ENCODE results near the gene RAB3C. TPM values are rescaled to one million over a fixed set of nuclear protein-coding genes. Genes with fewer than 3 reads are reported as not detected.

RAB3C gene
- total RNA-seq, 1 donor from 2014 or later = 3.8 TPM

DNA sequence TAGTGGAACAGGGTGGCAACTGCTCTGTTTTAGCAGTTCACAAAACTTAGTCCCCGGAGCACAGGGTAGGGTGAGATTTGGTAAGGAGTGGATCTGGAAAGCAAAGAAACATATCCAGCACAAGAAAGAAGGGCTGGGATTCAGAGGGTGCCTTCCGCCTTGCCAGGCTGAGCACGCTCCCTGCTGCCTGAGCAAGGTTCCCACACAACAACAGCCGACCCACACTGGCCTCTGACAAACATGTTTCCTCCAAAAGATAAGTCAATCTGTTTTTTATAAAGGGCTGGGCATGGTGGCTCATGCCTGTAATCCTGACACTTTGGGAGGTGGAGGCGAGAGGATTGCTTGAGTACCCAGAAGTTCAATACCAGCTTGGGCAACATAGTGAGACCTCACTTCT lies 45.8 kb downstream of the RAB3C start:
- Mint-ChIP-seq H3K4me3 (no peak overlapping the region), H3K4me1 (peaks cover 7% of the 10 kb centered on the region), H3K9me3 (no peaks in the 10 kb centered on the region), H3K36me3 (no peaks in the 10 kb centered on the region), H3K27me3 (ENCODE audit: insufficient read depth, low read depth) (no peaks in the 10 kb centered on the region), H3K27ac (no peak overlapping the region)
- Histone ChIP-seq H2AFZ (replicated peaks) (no peak overlapping the region), H3K27me3 (no peaks in the 10 kb centered on the region), H3K9ac (no peak overlapping the region), H3K27ac (no peak overlapping the region), H3F3A (ENCODE audit: low read depth) (peaks cover 6% of the 10 kb centered on the region), H4K20me1 (ENCODE audit: low read depth) (no peaks in the 10 kb centered on the region), H3K9me3 (ENCODE audit: low read depth) (no peaks in the 10 kb centered on the region), H3K4me3 (no peak overlapping the region), H3K36me3 (no peaks in the 10 kb centered on the region), H3K79me2 (ENCODE audit: low read depth) (no peaks in the 10 kb centered on the region), H3K4me2 (no peak overlapping the region), H3K4me1 (peaks cover 12% of the 10 kb centered on the region)
- TF ChIP-seq, protein P1, sequence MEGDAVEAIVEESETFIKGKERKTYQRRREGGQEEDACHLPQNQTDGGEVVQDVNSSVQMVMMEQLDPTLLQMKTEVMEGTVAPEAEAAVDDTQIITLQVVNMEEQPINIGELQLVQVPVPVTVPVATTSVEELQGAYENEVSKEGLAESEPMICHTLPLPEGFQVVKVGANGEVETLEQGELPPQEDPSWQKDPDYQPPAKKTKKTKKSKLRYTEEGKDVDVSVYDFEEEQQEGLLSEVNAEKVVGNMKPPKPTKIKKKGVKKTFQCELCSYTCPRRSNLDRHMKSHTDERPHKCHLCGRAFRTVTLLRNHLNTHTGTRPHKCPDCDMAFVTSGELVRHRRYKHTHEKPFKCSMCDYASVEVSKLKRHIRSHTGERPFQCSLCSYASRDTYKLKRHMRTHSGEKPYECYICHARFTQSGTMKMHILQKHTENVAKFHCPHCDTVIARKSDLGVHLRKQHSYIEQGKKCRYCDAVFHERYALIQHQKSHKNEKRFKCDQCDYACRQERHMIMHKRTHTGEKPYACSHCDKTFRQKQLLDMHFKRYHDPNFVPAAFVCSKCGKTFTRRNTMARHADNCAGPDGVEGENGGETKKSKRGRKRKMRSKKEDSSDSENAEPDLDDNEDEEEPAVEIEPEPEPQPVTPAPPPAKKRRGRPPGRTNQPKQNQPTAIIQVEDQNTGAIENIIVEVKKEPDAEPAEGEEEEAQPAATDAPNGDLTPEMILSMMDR (IDR thresholded peaks at IDR 0.05) = no peak
- no peak for TF ChIP-seq EZH2phosphoT487 (IDR thresholded peaks at IDR 0.05)
- no peak for TF ChIP-seq EZH2 (IDR thresholded peaks at IDR 0.05)
- no peak for DNase-seq (ENCODE audit: low spot score)

- no peak overlapping the region for H3K27ac ChIP-seq
- H3K4me2 ChIP-seq = peak overlapping the region; percentile 36
- Mint-ChIP-seq H3K36me3 (no peaks in the 10 kb centered on the region), H3K27me3 (ENCODE audit: insufficient read depth, low read depth) (no peaks in the 10 kb centered on the region), H3K27ac (no peak overlapping the region), H3K4me1 (peaks cover 7% of the 10 kb centered on the region), H3K4me3 (no peak overlapping the region), H3K9me3 (no peaks in the 10 kb centered on the region)
- no peaks in the 10 kb centered on the region for H4K20me1 ChIP-seq (ENCODE audit: low read depth)
- H3F3A ChIP-seq (ENCODE audit: low read depth) = no peaks in the 10 kb centered on the region
- H3K4me3 ChIP-seq = no peak overlapping the region
- H3K9me3 ChIP-seq (ENCODE audit: low read depth) = no peaks in the 10 kb centered on the region
- DNase-seq (ENCODE audit: low spot score) = peak; percentile 12
- no peak overlapping the region for H3K9ac ChIP-seq
- peak overlapping the region; percentile 20 for H2AFZ ChIP-seq (replicated peaks)
- no peaks in the 10 kb centered on the region for H3K79me2 ChIP-seq (ENCODE audit: low read depth)
- TF ChIP-seq, protein P1 (IDR thresholded peaks at IDR 0.05) = no peak
- no peak for TF ChIP-seq EZH2 (IDR thresholded peaks at IDR 0.05)
- no peak for TF ChIP-seq EZH2phosphoT487 (IDR thresholded peaks at IDR 0.05)
- peaks cover 8% of the 10 kb centered on the region for H3K4me1 ChIP-seq
- H3K36me3 ChIP-seq = no peaks in the 10 kb centered on the region
- no peaks in the 10 kb centered on the region for H3K27me3 ChIP-seq
Observed at GRCh38 chr5:58629271-58630159, 46.6 kb downstream of the RAB3C start.

DNA sequence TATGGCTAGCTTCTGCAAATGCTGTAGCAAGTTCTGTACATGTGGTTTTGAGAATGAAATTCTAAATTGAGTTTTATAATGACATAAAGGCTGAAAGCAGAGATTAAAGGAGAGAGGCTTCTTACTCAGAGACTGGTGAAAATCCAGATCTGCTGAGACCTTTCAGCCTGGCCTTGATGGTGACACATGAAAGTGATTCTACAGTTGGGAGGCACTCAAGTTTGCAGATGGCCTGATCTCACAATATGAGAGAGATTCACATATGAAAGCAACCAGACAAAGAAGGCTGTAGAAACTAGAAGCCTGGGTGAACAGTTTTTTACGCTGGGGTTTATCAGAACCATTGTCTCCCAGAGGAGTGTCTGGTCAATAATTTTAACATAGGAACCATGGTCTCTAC lies 49.0 kb downstream of the RAB3C start:
- no peak overlapping the region for H3K4me3 ChIP-seq
- no peaks in the 10 kb centered on the region for H3K9me3 ChIP-seq (ENCODE audit: low read depth)
- peaks cover 7% of the 10 kb centered on the region for H3K4me1 Mint-ChIP-seq
- H3K4me1 ChIP-seq = peaks cover 8% of the 10 kb centered on the region
- no peaks in the 10 kb centered on the region for H4K20me1 ChIP-seq (ENCODE audit: low read depth)
- H2AFZ ChIP-seq (replicated peaks) = no peak overlapping the region
- no peak overlapping the region for H3K9ac ChIP-seq
- no peak for DNase-seq (ENCODE audit: low spot score)
- H3K4me3 Mint-ChIP-seq = no peak overlapping the region
- no peaks in the 10 kb centered on the region for H3K27me3 Mint-ChIP-seq (ENCODE audit: insufficient read depth, low read depth)
- H3K27ac Mint-ChIP-seq = no peak overlapping the region
- no peaks in the 10 kb centered on the region for H3K36me3 ChIP-seq
- H3K9me3 Mint-ChIP-seq = no peaks in the 10 kb centered on the region
- no peak overlapping the region for H3K27ac ChIP-seq
- no peaks in the 10 kb centered on the region for H3K27me3 ChIP-seq
- no peaks in the 10 kb centered on the region for H3K36me3 Mint-ChIP-seq
- H3K79me2 ChIP-seq (ENCODE audit: low read depth) = no peaks in the 10 kb centered on the region
- TF ChIP-seq EZH2 (IDR thresholded peaks at IDR 0.05) (no peak), EZH2phosphoT487 (IDR thresholded peaks at IDR 0.05) (no peak)
- TF ChIP-seq, protein P1 (IDR thresholded peaks at IDR 0.05) = no peak
- no peaks in the 10 kb centered on the region for H3F3A ChIP-seq (ENCODE audit: low read depth)
- no peak overlapping the region for H3K4me2 ChIP-seq

Measured in neural progenitor cell (in vitro differentiated cells).